ENCODE results near the gene EMSY.

DNA sequence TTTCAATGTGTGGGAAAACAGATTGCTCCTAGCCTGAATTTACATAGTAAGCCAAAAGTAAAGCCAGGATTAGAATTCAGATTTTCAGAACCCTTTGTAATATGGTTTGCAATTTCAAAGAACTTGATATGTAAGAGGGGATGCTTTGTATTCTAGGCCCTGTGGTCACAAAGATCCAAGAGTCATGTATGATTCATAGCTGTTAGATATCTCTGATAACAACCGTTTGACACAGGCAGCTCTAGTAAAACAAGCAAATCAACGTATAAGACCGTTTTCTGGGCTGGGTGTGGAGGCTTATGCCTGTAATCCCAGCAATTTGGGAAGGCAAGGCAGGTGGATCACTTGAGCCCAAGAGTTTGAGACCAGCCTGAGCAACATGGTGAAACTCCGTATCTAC lies 79.6 kb downstream of the EMSY start:
- TF ChIP-seq, protein P1, sequence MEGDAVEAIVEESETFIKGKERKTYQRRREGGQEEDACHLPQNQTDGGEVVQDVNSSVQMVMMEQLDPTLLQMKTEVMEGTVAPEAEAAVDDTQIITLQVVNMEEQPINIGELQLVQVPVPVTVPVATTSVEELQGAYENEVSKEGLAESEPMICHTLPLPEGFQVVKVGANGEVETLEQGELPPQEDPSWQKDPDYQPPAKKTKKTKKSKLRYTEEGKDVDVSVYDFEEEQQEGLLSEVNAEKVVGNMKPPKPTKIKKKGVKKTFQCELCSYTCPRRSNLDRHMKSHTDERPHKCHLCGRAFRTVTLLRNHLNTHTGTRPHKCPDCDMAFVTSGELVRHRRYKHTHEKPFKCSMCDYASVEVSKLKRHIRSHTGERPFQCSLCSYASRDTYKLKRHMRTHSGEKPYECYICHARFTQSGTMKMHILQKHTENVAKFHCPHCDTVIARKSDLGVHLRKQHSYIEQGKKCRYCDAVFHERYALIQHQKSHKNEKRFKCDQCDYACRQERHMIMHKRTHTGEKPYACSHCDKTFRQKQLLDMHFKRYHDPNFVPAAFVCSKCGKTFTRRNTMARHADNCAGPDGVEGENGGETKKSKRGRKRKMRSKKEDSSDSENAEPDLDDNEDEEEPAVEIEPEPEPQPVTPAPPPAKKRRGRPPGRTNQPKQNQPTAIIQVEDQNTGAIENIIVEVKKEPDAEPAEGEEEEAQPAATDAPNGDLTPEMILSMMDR (IDR thresholded peaks at IDR 0.05) = no peak
- TF ChIP-seq POLR2A (IDR thresholded peaks at IDR 0.05) = no peak

Data from Peyer's patch (tissue), 4 donors.